DOHH2 (cell line): Measurements from ENCODE around the gene ARL14EP.

Source experiments
- EZH2phosphoT487 ChIP-seq: fragments of 200-600 bp; sonication (generic); IDR thresholded peaks from 2 replicates; pipeline ENCODE4 v1.6.1; 2017; ENCODE audit warnings: borderline replicate concordance, mild to moderate bottlenecking, antibody characterized with exemption, low read length, moderate library complexity, mixed read lengths
- TF ChIP-seq, protein P1 (sequence below): fragments of 200-600 bp; sonication (generic); IDR thresholded peaks from one replicate; pipeline ENCODE4 v1.5.1; 2014; ENCODE audit warnings: antibody characterized with exemption, mild to moderate bottlenecking, low read depth, low read length; ENCODE audit not compliant: poor library complexity, severe bottlenecking

DNA sequence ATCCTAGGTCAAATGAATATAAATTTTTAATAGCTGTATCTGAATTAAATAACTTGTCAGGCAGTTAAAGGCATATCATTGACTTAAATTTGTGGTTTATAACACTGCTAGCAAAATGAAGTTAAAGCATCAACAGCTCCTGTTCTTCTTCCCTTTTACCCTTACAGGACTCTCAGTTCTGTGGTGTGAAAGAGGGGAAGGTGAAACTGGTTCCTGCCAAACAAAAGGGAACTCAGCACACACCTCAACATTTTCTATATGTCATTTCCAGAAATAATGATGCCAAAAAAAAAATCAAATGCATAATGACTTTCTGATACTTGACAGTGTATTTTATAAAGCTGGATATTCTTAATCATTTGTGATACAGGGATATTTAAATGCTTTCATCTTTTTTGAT, 21.2 kb downstream of the ARL14EP start:
- TF ChIP-seq, protein P1, sequence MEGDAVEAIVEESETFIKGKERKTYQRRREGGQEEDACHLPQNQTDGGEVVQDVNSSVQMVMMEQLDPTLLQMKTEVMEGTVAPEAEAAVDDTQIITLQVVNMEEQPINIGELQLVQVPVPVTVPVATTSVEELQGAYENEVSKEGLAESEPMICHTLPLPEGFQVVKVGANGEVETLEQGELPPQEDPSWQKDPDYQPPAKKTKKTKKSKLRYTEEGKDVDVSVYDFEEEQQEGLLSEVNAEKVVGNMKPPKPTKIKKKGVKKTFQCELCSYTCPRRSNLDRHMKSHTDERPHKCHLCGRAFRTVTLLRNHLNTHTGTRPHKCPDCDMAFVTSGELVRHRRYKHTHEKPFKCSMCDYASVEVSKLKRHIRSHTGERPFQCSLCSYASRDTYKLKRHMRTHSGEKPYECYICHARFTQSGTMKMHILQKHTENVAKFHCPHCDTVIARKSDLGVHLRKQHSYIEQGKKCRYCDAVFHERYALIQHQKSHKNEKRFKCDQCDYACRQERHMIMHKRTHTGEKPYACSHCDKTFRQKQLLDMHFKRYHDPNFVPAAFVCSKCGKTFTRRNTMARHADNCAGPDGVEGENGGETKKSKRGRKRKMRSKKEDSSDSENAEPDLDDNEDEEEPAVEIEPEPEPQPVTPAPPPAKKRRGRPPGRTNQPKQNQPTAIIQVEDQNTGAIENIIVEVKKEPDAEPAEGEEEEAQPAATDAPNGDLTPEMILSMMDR = no peak
- TF ChIP-seq EZH2phosphoT487 = no peak
